Measurements from ENCODE around the gene TRERF1.

TRERF1 gene

GRCh38 chr6:42176981-42177380 lies 274.7 kb downstream of the TRERF1 start:
- H3K4me1 ChIP-seq (ENCODE audit: control insufficient read depth, insufficient read depth, low read length), result no peaks in the 10 kb centered on the region
- no peak for TF ChIP-seq BCL6B (tag by site-specific recombination; IDR thresholded peaks at IDR 0.05)
- no peak for TF ChIP-seq ZNF558 (tag by site-specific recombination; IDR thresholded peaks at IDR 0.05)
- TF ChIP-seq OSR2 (tag by site-specific recombination; IDR thresholded peaks at IDR 0.05), result no peak
- no peak for TF ChIP-seq ZNF692 (tag by site-specific recombination; IDR thresholded peaks at IDR 0.05)
- no peak for TF ChIP-seq ZNF280C (tag by site-specific recombination; IDR thresholded peaks at IDR 0.05)
- H3K4me3 ChIP-seq (ENCODE audit: low read depth, low read length), result no peak overlapping the region
- no peaks in the 10 kb centered on the region for H3K9me3 ChIP-seq (ENCODE audit: control insufficient read depth, insufficient read depth, low read depth, low read length)
- no peak overlapping the region for H3K27ac ChIP-seq (ENCODE audit: extremely low read depth, low read depth, low read length)
- POLR2A ChIA-PET, result no interaction called here
- no peaks in the 10 kb centered on the region for H3K36me3 ChIP-seq (ENCODE audit: control insufficient read depth in 2 of 2, insufficient read depth in 1 of 2, low read length in 2 of 2)
- CTCF ChIA-PET, result interaction anchor here (0.6 to 2.0 kb wide), 5 partner anchors 10 to 82 kb away, joined by 3 to 8 read pairs (median 5); no protein-coding TSS in a partner anchor

GRCh38 chr6:42175860-42176259 lies 275.9 kb downstream of the TRERF1 start:
- Histone ChIP-seq H3K4me1 (ENCODE audit: control insufficient read depth, insufficient read depth, low read length) (no peaks in the 10 kb centered on the region), H3K9me3 (ENCODE audit: control insufficient read depth, insufficient read depth, low read depth, low read length) (no peaks in the 10 kb centered on the region), H3K27ac (ENCODE audit: extremely low read depth, low read depth, low read length) (no peak overlapping the region), H3K4me3 (ENCODE audit: low read depth, low read length) (no peak overlapping the region), H3K36me3 (ENCODE audit: control insufficient read depth in 2 of 2, insufficient read depth in 1 of 2, low read length in 2 of 2) (no peaks in the 10 kb centered on the region)
- ChIA-PET POLR2A (interaction anchor here (0.7 kb wide), 1 partner anchor 12 kb away, joined by 5 read pairs; no protein-coding TSS in a partner anchor), CTCF (interaction anchor here (0.7 to 2.0 kb wide), 5 partner anchors 9 to 805 kb away, joined by 3 to 8 read pairs (median 4); no protein-coding TSS in a partner anchor)
- TF ChIP-seq YY2 (tag by site-specific recombination; IDR thresholded peaks at IDR 0.05) (no peak), ZNF138 (tag by site-specific recombination; IDR thresholded peaks at IDR 0.05; ENCODE audit: borderline replicate concordance) (no peak), ZNF26 (tag by site-specific recombination; IDR thresholded peaks at IDR 0.05) (no peak), CTCF (tag by site-specific recombination; IDR thresholded peaks at IDR 0.05) (peak; percentile 29; the same call in 1 of the 2 replicates), ZNF654 (tag by site-specific recombination; IDR thresholded peaks at IDR 0.05; ENCODE audit: low read depth) (0 out of 2 replicates have a peak, but pooled peaks have one; percentile 6), ZBTB26 (tag by site-specific recombination; optimal IDR thresholded peaks at IDR 0.05) (no peak), ZNF521 (tag by site-specific recombination; IDR thresholded peaks at IDR 0.05) (no peak)
